Measurements from ENCODE around the gene GBP6.
"Not testable (repeated sequence)": the region's sequence is repeated elsewhere in the genome, so short reads cannot be mapped to it uniquely, and the experiment has no call there.

GBP6 gene

GRCh38 chr1:89407360-89407759, 43.5 kb downstream of the GBP6 start:
- in situ Hi-C loops (cut with HindIII; ENCODE audit: low sequenced_read_pairs), result no loop called here
- DNase-seq (ENCODE audit: low read depth), result no peak
- TF ChIP-seq CTCF (IDR thresholded peaks at IDR 0.05; ENCODE audit: low read depth, low read length, missing control alignments), result no peak
- no peak overlapping the region for H3K4me3 ChIP-seq (ENCODE audit: low read depth, low read length)

- not testable (repeated sequence) for H3K4me3 ChIP-seq (ENCODE audit: low read depth, low read length)
These were observed 43.9 kb downstream of the GBP6 start for GRCh38 chr1:89407768-89408167.

GRCh38 chr1:89425056-89425455, 61.2 kb downstream of the GBP6 start:
- DNase-seq (ENCODE audit: low read depth), result no peak
- in situ Hi-C loops (cut with HindIII; ENCODE audit: low sequenced_read_pairs), result no loop called here
- no peak for TF ChIP-seq CTCF (IDR thresholded peaks at IDR 0.05; ENCODE audit: low read depth, low read length, missing control alignments)
- H3K4me3 ChIP-seq (ENCODE audit: low read depth, low read length), result no peak overlapping the region

More at GRCh38 chr1:89407768-89408167, 43.9 kb downstream of the GBP6 start:
- in situ Hi-C loops (cut with HindIII; ENCODE audit: low sequenced_read_pairs); DNase-seq (ENCODE audit: low read depth): not testable (repeated sequence)

GRCh38 chr1:89429062-89429461, 65.2 kb downstream of the GBP6 start:
- TF ChIP-seq CTCF (IDR thresholded peaks at IDR 0.05; ENCODE audit: low read depth, low read length, missing control alignments), result no peak
- DNase-seq (ENCODE audit: low read depth), result no peak
- H3K4me3 ChIP-seq (ENCODE audit: low read depth, low read length), result no peak overlapping the region
- in situ Hi-C loops (cut with HindIII; ENCODE audit: low sequenced_read_pairs), result no loop called here

- DNase-seq (ENCODE audit: low read depth); in situ Hi-C loops (cut with HindIII; ENCODE audit: low sequenced_read_pairs); H3K4me3 ChIP-seq (ENCODE audit: low read depth, low read length): not testable (repeated sequence)
These were observed 65.8 kb downstream of the GBP6 start for GRCh38 chr1:89429681-89430080.

GRCh38 chr1:89433421-89433820, 69.6 kb downstream of the GBP6 start:
- no peak overlapping the region for H3K4me3 ChIP-seq (ENCODE audit: low read depth, low read length)
- DNase-seq (ENCODE audit: low read depth), result no peak
- in situ Hi-C loops (cut with HindIII; ENCODE audit: low sequenced_read_pairs), result no loop called here
- no peak for TF ChIP-seq CTCF (IDR thresholded peaks at IDR 0.05; ENCODE audit: low read depth, low read length, missing control alignments)

GRCh38 chr1:89434058-89434780, 70.4 kb downstream of the GBP6 start:
- in situ Hi-C loops (cut with HindIII; ENCODE audit: low sequenced_read_pairs); DNase-seq (ENCODE audit: low read depth); H3K4me3 ChIP-seq (ENCODE audit: low read depth, low read length): not testable (repeated sequence)

Data from astrocyte of the cerebellum (primary cell).